GM06990 (cell line): ENCODE data around the gene TMEM88.

Experiments
- DNase-seq: peaks from one replicate; pipeline ENCODE4 v3.0.0-alpha.2; 2011; ENCODE audit not compliant: insufficient read length; ENCODE audit errors: extremely low read depth
- H3K27me3 ChIP-seq: replicated peaks from 2 replicates; pipeline ENCODE4 v1.6.0; 2011; ENCODE audit warnings: low read length; ENCODE audit not compliant: control insufficient read depth, insufficient read depth
- H3K36me3 ChIP-seq: 2 replicates; pipeline ENCODE4 v1.5.1; 2011; ENCODE audit warnings: low read length; ENCODE audit not compliant: control insufficient read depth, insufficient read depth
- H3K4me3 ChIP-seq: replicated peaks from 2 replicates; pipeline ENCODE4 v1.5.1; 2011; ENCODE audit warnings: low read depth, mild to moderate bottlenecking, control low read depth, low read length
- CTCF ChIP-seq: IDR thresholded peaks from 2 replicates; pipeline ENCODE4 v1.5.1; 2011; ENCODE audit warnings: low read length, control low read depth, mild to moderate bottlenecking, inconsistent platforms; ENCODE audit not compliant: insufficient read depth, poor library complexity, severe bottlenecking

Gene TMEM88

GRCh38 chr17:7838090-7839075 lies 16.5 kb upstream of the TMEM88 start:
- no peak for DNase-seq
- TF ChIP-seq CTCF = no peak
- Histone ChIP-seq H3K36me3 (no peaks in the 10 kb centered on the region; the same call in 1 of the 2 replicates), H3K4me3 (peak overlapping the region; percentile 81), H3K27me3 (no peaks in the 10 kb centered on the region)

GRCh38 chr17:7839190-7839875 lies 15.5 kb upstream of the TMEM88 start:
- Histone ChIP-seq H3K36me3 (no peaks in the 10 kb centered on the region; the same call in 1 of the 2 replicates), H3K27me3 (no peaks in the 10 kb centered on the region), H3K4me3 (no peak overlapping the region)
- no peak for TF ChIP-seq CTCF
- no peak for DNase-seq

- Histone ChIP-seq H3K27me3 (no peaks in the 10 kb centered on the region), H3K4me3 (no peak overlapping the region), H3K36me3 (no peaks in the 10 kb centered on the region; the same call in 1 of the 2 replicates)
- TF ChIP-seq CTCF = no peak
- DNase-seq = no peak
These were observed 15.0 kb upstream of the TMEM88 start for GRCh38 chr17:7839876-7840261.

GRCh38 chr17:7840441-7840840 lies 14.4 kb upstream of the TMEM88 start:
- no peak for TF ChIP-seq CTCF
- no peak for DNase-seq
- no peak overlapping the region for H3K4me3 ChIP-seq
- H3K36me3 ChIP-seq = no peaks in the 10 kb centered on the region; the same call in 1 of the 2 replicates
- H3K27me3 ChIP-seq = no peaks in the 10 kb centered on the region

- H3K36me3 ChIP-seq = peaks cover 3% of the 10 kb centered on the region
- no peaks in the 10 kb centered on the region for H3K27me3 ChIP-seq
- TF ChIP-seq CTCF = no peak
- peak overlapping the region; percentile 89 for H3K4me3 ChIP-seq
- DNase-seq = no peak
These were observed 14.0 kb upstream of the TMEM88 start for GRCh38 chr17:7840875-7841274.
